K562 (cell line): ENCODE data around the gene KARS1. TPM values are rescaled to one million over a fixed set of nuclear protein-coding genes. Genes with fewer than 3 reads are reported as not detected.

Experiments
- ATAC-seq: fragments of 200-7000 bp; cut with Tn5 transposase; 3 replicates; pipeline ENCODE4 v1.9.1; 2020; ENCODE audit warnings: moderate library complexity
- BruUV-seq: library from RNA; stranded (reverse); fragments of 400-500 nt; replicated peaks from 2 replicates; lab custom pipeline; 2021; lab: Mats Ljungman, UMichigan
- CTCF ChIA-PET: fragments of 300-600 bp; formaldehyde crosslinking; extraction: SDS; loops from one replicate; lab custom pipeline; 2021; ENCODE audit warnings: low intra/inter-chr PET ratio; lab: Yijun Ruan, JAX
- POLR2A ChIA-PET: fragments of 300-600, 350-650 bp; sonication (Branson Sonifier 250); formaldehyde crosslinking; extraction: SDS; loops from one replicate; lab custom pipeline; 2021; ENCODE audit warnings: antibody characterized with exemption, inconsistent platforms; lab: Yijun Ruan, JAX
- DNase-seq, 4 experiments: peaks; one replicate each; pipeline versions ENCODE4 v3.0.0 to v3.0.0-alpha.2; 2011 to 2018; ENCODE audit warnings: low spot score in 3 of 4, mixed read lengths in 3 of 4; ENCODE audit errors: extremely low read depth in 1 of 4
- FAIRE-seq: peaks from 2 replicates; lab custom pipeline; 2011; peaks lifted over from hg19 to GRCh38; lab: Jason Lieb, UNC
- H2AFZ ChIP-seq: 2 replicates; pipeline ENCODE4 v1.6.0; 2011; ENCODE audit warnings: low read depth, low read length, control low read depth, inconsistent platforms
- H3K27ac ChIP-seq: fragments of 200-600 bp; 3 replicates; pipeline ENCODE4 v1.8.0; 2011; ENCODE audit warnings: low read depth, mild to moderate bottlenecking, control low read depth, inconsistent platforms, low read length, moderate library complexity, mixed read lengths; ENCODE audit errors: extremely low read depth
- H3K27me3 ChIP-seq, 2 experiments: fragments of 300-600 bp in 1 of 2; 2 replicates in 1 of 2; 3 replicates in 1 of 2; pipeline versions ENCODE4 v1.6.0 to v1.8.0; 2011; ENCODE audit warnings: inconsistent platforms in 2 of 2, low read length in 2 of 2, mild to moderate bottlenecking in 1 of 2, mixed read lengths in 1 of 2, moderate library complexity in 1 of 2; ENCODE audit not compliant: control insufficient read depth in 2 of 2, insufficient read depth in 2 of 2
- H3K36me3 ChIP-seq: fragments of 300-600 bp; 3 replicates; pipeline ENCODE4 v1.8.0; 2011; ENCODE audit warnings: mild to moderate bottlenecking, low read length, inconsistent platforms; ENCODE audit not compliant: control insufficient read depth, insufficient read depth
- H3K4me1 ChIP-seq, 2 experiments: fragments of 200-600 bp in 1 of 2; replicated peaks in 1 of 2; 2 replicates in 1 of 2; 3 replicates in 1 of 2; pipeline versions ENCODE4 v1.5.1 to v1.8.0; 2011; ENCODE audit warnings: inconsistent platforms in 2 of 2, low read length in 2 of 2, mild to moderate bottlenecking in 1 of 2, mixed read lengths in 1 of 2, moderate library complexity in 1 of 2; ENCODE audit not compliant: control insufficient read depth in 2 of 2, insufficient read depth in 2 of 2
- H3K4me2 ChIP-seq: 2 replicates; pipeline ENCODE4 v1.6.1; 2011; ENCODE audit warnings: low read length, control low read depth, inconsistent platforms, mixed read lengths; ENCODE audit not compliant: insufficient read depth
- H3K4me3 ChIP-seq: fragments of 200-600 bp; sonication (generic), shearing (Covaris generic); 2 replicates; pipeline ENCODE4 v1.5.1; 2016; ENCODE audit warnings: control low read depth, inconsistent platforms
- H3K79me2 ChIP-seq: fragments of 200-600 bp; 3 replicates; pipeline ENCODE4 v1.8.0; 2011; ENCODE audit warnings: low read length, inconsistent platforms; ENCODE audit not compliant: control insufficient read depth, insufficient read depth
- H3K9ac ChIP-seq, 2 experiments: 2 replicates each; pipeline versions ENCODE4 v1.6.0 to v1.6.1; 2011; ENCODE audit warnings: low read depth in 2 of 2, low read length in 2 of 2, control low read depth in 1 of 2, inconsistent platforms in 1 of 2, mild to moderate bottlenecking in 1 of 2, mixed read lengths in 1 of 2; ENCODE audit not compliant: insufficient read depth in 1 of 2
- H3K9me1 ChIP-seq: one replicate; pipeline ENCODE4 v1.6.0; 2011; ENCODE audit warnings: inconsistent platforms, mild to moderate bottlenecking, low read length, moderate library complexity; ENCODE audit not compliant: control insufficient read depth, insufficient read depth
- H3K9me3 ChIP-seq: replicated peaks from 2 replicates; pipeline ENCODE4 v1.5.1; 2011; ENCODE audit warnings: low read depth, low read length, inconsistent platforms; ENCODE audit not compliant: control insufficient read depth, insufficient read depth
- H4K20me1 ChIP-seq: replicated peaks from 2 replicates; pipeline ENCODE4 v1.6.1; 2011; ENCODE audit warnings: low read length, inconsistent platforms, mixed read lengths; ENCODE audit not compliant: control insufficient read depth, insufficient read depth
- CCNT2 ChIP-seq: IDR thresholded peaks from 2 replicates; pipeline ENCODE4 v1.6.1; 2011; ENCODE audit warnings: borderline replicate concordance, low read depth, mild to moderate bottlenecking, moderate library complexity, mixed read lengths, low read length; ENCODE audit not compliant: insufficient read length; ENCODE audit errors: extremely low read depth
- E2F3 ChIP-seq: fragments of 250-450 bp; sonication (Bioruptor Pico); IDR thresholded peaks from 2 replicates; pipeline ENCODE4 v1.4.0; 2020; ENCODE audit warnings: mild to moderate bottlenecking
- FOXM1 ChIP-seq, 2 experiments: fragments of 450-650 bp in 1 of 2; sonication (generic) in 1 of 2; formaldehyde crosslinking in 1 of 2; IDR thresholded peaks; 2 replicates each; pipeline versions ENCODE4 v1.6.1 to v1.9.0; 2017 to 2022; ENCODE audit warnings: low read depth in 2 of 2, mild to moderate bottlenecking in 2 of 2, missing genetic modification reagents in 1 of 2, moderate library complexity in 1 of 2
- JUND ChIP-seq, 2 experiments: IDR thresholded peaks; 2 replicates in 1 of 2; 3 replicates in 1 of 2; pipeline ENCODE4 v1.6.1; 2011; ENCODE audit warnings: borderline replicate concordance in 2 of 2, low read depth in 2 of 2, low read length in 2 of 2, improper control_type of control experiment in 1 of 2, missing biosample characterization in 1 of 2, missing genetic modification characterization in 1 of 2, missing genetic modification reagents in 1 of 2
- NCOR1 ChIP-seq: fragments of 450-650 bp; IDR thresholded peaks from 2 replicates; pipeline ENCODE4 v1.6.1; 2016; ENCODE audit warnings: mild to moderate bottlenecking, moderate library complexity
- NFE2 ChIP-seq: IDR thresholded peaks from 2 replicates; pipeline ENCODE4 v1.6.1; 2014; ENCODE audit warnings: antibody characterized with exemption, low read depth
- PURB ChIP-seq: sonication (generic); formaldehyde crosslinking; IDR thresholded peaks from 2 replicates; pipeline ENCODE4 v1.9.0; 2021; ENCODE audit warnings: low read depth, mild to moderate bottlenecking, missing genetic modification reagents
- RAD21 ChIP-seq, 2 experiments: fragments of 250-450 bp in 1 of 2; fragments of 450-650 bp in 1 of 2; sonication (Bioruptor Pico) in 1 of 2; formaldehyde crosslinking in 1 of 2; IDR thresholded peaks in 1 of 2; conservative IDR thresholded peaks in 1 of 2; 2 replicates each; pipeline versions ENCODE4 v1.4.0 to v1.8.0; 2020 to 2022; ENCODE audit warnings: mild to moderate bottlenecking in 2 of 2, moderate library complexity in 1 of 2
- RBM39 ChIP-seq: fragments of 200-400 bp; formaldehyde crosslinking; optimal IDR thresholded peaks from 2 replicates; pipeline ENCODE3; 2018; ENCODE audit warnings: low read depth, low read length
- SRSF7 ChIP-seq: fragments of 200-400 bp; formaldehyde crosslinking; optimal IDR thresholded peaks from 2 replicates; pipeline ENCODE3; 2017; ENCODE audit warnings: mild to moderate bottlenecking, low read depth, low read length
- TAF7 ChIP-seq: fragments of 450-650 bp; IDR thresholded peaks from 2 replicates; pipeline ENCODE4 v1.6.1; 2016; ENCODE audit warnings: missing genetic modification characterization, missing compliant biosample characterization
- ZNF592 ChIP-seq: fragments of 450-650 bp; IDR thresholded peaks from 2 replicates; pipeline ENCODE4 v1.6.1; 2017; ENCODE audit warnings: antibody characterized with exemption, mild to moderate bottlenecking
- ZNF699 ChIP-seq: fragments of 250-450 bp; sonication (Bioruptor Pico); IDR thresholded peaks from 2 replicates; pipeline ENCODE4 v1.8.0; 2021; ENCODE audit warnings: mild to moderate bottlenecking, moderate library complexity; ENCODE audit not compliant: insufficient replicate concordance
- WGBS: fragments of 100-300 bp; shearing (Covaris generic); methylation state at CpG from one replicate; pipeline ENCODE4 v1.1.6; 2016; ENCODE audit warnings: low coverage, mixed read lengths; ENCODE audit not compliant: insufficient coverage; ENCODE audit errors: missing lambda C conversion rate; 5-methylcytosine and 5-hydroxymethylcytosine counted together
- in situ Hi-C: fragments of 300-500 bp; cut with MboI; formaldehyde crosslinking; loops from 4 replicates; pipeline ENCODE4 v1.15.0; 2018; ENCODE audit warnings: inconsistent platforms, mixed read lengths
- intact Hi-C: fragments of 100-400 bp; cut with micrococcal nuclease; formaldehyde crosslinking; loops from 2 replicates; pipeline ENCODE4 v1.14.2; 2022
- polyA plus RNA-seq, 8 experiments: library from polyadenylated mRNA; depleted of rRNA in 4 of 8; stranded (reverse) in 5 of 8; unstranded in 3 of 8; fragments of >200 nt; fragmentation: Nextera tagmentation in 2 of 8; fragmentation: Illumina TruSeq in 1 of 8; extraction: Ambion mirVana in 2 of 8; extraction: Trizol in 1 of 8; gene quantifications; 2 replicates each; pipeline versions ENCODE4 v1.2.1 to v1.2.3, GENCODE V29; 2011 to 2014; ENCODE audit warnings: inconsistent platforms in 1 of 8, missing spikeins in 1 of 8
- total RNA-seq, 7 experiments: library from RNA; depleted of rRNA in 6 of 7; stranded (reverse); fragments of >200 nt in 6 of 7; fragmentation: Illumina TruSeq in 2 of 7; extraction: Trizol in 2 of 7; gene quantifications; 2 replicates each; pipeline versions ENCODE4 v1.2.1 to v1.2.3, GENCODE V29; 2011 to 2021; ENCODE audit warnings: low replicate concordance in 1 of 7
- TF ChIP-seq, protein P1 (sequence below): sonication (generic); formaldehyde crosslinking; IDR thresholded peaks from 2 replicates; pipeline ENCODE4 v1.8.1; 2023; ENCODE audit warnings: mild to moderate bottlenecking, missing genetic modification reagents

Gene KARS1
- total and polyA plus RNA-seq, 9 of the 15 experiments (the other 6 are each of a cell fraction or from before 2014, with no cell fraction given) = 223 to 386 (median 304) TPM

DNA sequence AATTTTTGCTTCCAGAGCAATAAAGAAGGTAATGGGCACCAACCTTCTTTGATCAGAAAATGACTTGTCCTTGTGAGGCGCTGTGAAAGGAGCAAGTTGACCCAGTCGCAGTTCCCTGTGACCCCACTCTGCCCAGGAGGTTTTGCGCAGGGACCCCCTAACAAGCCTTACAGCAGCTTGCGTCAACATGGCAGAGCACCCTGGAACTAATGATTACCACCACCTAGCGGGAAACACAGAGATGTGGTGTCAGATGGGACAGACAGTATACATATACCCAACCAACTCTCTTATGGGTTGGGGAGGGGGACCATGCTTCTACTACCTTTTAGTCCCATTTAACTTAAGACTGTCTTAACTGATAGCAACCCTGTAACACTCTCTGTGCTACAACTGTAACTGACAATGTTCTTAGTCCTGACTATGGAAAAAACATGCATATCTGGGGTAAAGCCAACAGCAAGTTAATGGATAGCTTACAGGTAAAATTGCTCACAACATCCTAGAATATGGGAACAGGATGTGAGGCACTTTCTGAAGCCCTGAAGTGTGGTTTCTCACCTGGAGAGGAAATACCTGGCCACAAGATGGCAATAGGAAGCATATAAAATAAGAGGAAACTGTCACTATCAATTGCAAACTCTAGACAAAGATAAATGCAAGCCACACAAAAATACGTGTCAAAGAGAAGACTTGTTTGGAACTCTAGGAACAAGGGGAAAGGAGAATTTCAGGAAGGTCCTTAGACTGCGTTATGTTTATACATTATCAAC is 3.0 kb downstream of the KARS1 start:
- Histone ChIP-seq H3K4me3 (no peak overlapping the region), H3K27ac (no peak overlapping the region), H4K20me1 (peaks cover 6% of the 10 kb centered on the region; the same call in 1 of the 2 replicates), H3K9me3 (no peaks in the 10 kb centered on the region), H2AFZ (no peak overlapping the region), H3K4me2 (no peak overlapping the region), H3K9ac (no peak overlapping the region), H3K36me3 (peaks cover 67% of the 10 kb centered on the region), H3K27me3 (no peaks in the 10 kb centered on the region), H3K4me1 (peaks cover 3 to 15% of the 10 kb centered on the region in 2 experiments; a peak in 3 of 5 replicates), H3K79me2 (peaks cover 81% of the 10 kb centered on the region), H3K9me1 (peaks cover 7% of the 10 kb centered on the region)
- DNase-seq = no peak
- BruUV-seq = no TSS peak
- no peak for FAIRE-seq
- intact Hi-C loops = loop anchor here (5.0 kb wide), 1 partner anchor 118 kb away; no protein-coding TSS in a partner anchor
- CTCF ChIA-PET = no interaction called here
- in situ Hi-C loops = loop anchor here (25.0 kb wide), 1 partner anchor 1543 kb away; the partner anchor contains the start of genes MON1B and SYCE1L
- ATAC-seq = no peak
- 93% methylated on average over 7 of the region's 7 CpGs for WGBS
- POLR2A ChIA-PET = interaction anchor here (1.2 to 8.7 kb wide), 3 partner anchors 13 to 32 kb away, joined by 3 to 43 read pairs (median 3); partner anchors contain the start of genes ADAT1 and CPHXL2
- TF ChIP-seq PURB (CRISPR knock-in tag) = no peak
- TF ChIP-seq, protein P1, sequence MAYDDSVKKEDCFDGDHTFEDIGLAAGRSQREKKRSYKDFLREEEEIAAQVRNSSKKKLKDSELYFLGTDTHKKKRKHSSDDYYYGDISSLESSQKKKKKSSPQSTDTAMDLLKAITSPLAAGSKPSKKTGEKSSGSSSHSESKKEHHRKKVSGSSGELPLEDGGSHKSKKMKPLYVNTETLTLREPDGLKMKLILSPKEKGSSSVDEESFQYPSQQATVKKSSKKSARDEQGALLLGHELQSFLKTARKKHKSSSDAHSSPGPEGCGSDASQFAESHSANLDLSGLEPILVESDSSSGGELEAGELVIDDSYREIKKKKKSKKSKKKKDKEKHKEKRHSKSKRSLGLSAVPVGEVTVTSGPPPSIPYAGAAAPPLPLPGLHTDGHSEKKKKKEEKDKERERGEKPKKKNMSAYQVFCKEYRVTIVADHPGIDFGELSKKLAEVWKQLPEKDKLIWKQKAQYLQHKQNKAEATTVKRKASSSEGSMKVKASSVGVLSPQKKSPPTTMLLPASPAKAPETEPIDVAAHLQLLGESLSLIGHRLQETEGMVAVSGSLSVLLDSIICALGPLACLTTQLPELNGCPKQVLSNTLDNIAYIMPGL = no peak
- no peak for TF ChIP-seq FOXM1 (IDR thresholded peaks at IDR 0.05; ENCODE audit: low read depth)
- TF ChIP-seq FOXM1 (CRISPR knock-in tag; IDR thresholded peaks at IDR 0.05; ENCODE audit: low read depth) = no peak
- TF ChIP-seq ZNF699 (CRISPR knock-in tag) = no peak
- TF ChIP-seq RBM39 = no peak
- TF ChIP-seq SRSF7 = no peak
- no peak for TF ChIP-seq NFE2
- no peak for TF ChIP-seq RAD21 (CRISPR knock-in tag; conservative IDR thresholded peaks at IDR 0.05 in 1 of 2, IDR thresholded peaks at IDR 0.05 in 1 of 2)
- TF ChIP-seq CCNT2 = no peak
- no peak for TF ChIP-seq JUND (IDR thresholded peaks at IDR 0.05; ENCODE audit: borderline replicate concordance, low read depth, low read length)
- no peak for TF ChIP-seq JUND (tag; IDR thresholded peaks at IDR 0.05; ENCODE audit: borderline replicate concordance, low read depth, low read length)
- TF ChIP-seq NCOR1 = no peak
- TF ChIP-seq E2F3 (CRISPR knock-in tag) = no peak
- TF ChIP-seq ZNF592 = no peak
- TF ChIP-seq TAF7 (tag) = no peak
